GM12878 (cell line): ENCODE measurements around the gene TPST1. TPM values are rescaled to one million over a fixed set of nuclear protein-coding genes. Genes with fewer than 3 reads are reported as not detected.

ENCODE experiments used
- ATAC-seq: fragments of 200-7000 bp; cut with Tn5 transposase; 3 replicates; pipeline ENCODE4 v1.9.1; 2020; ENCODE audit warnings: mild to moderate bottlenecking, moderate library complexity
- BruUV-seq: library from RNA; stranded (reverse); fragments of 400-500 nt; replicated peaks from 2 replicates; lab custom pipeline; 2021; lab: Mats Ljungman, UMichigan
- CTCF ChIA-PET: fragments of 300-600 bp; sonication (Branson Sonifier 250); formaldehyde crosslinking; extraction: SDS; loops from one replicate; lab custom pipeline; 2021; ENCODE audit warnings: inconsistent platforms; lab: Yijun Ruan, JAX
- POLR2A ChIA-PET: fragments of 350-600 bp; formaldehyde crosslinking; extraction: SDS; loops from one replicate; lab custom pipeline; 2021; ENCODE audit warnings: inconsistent platforms; lab: Charles Lee
- RAD21 ChIA-PET: fragments of 300-600 bp; sonication (Branson Sonifier 250); formaldehyde crosslinking; loops from one replicate; lab custom pipeline; 2023; ENCODE audit warnings: antibody characterized with exemption; ENCODE audit not compliant: unreplicated experiment; lab: Charles Lee
- SMC1A ChIA-PET: fragments of 300-600 bp; sonication (Branson Sonifier 250); formaldehyde crosslinking; loops from one replicate; lab custom pipeline; 2023; ENCODE audit not compliant: unreplicated experiment, uncharacterized antibody; lab: Charles Lee
- DNase-seq: peaks from one replicate; pipeline ENCODE4 v3.0.0-alpha.2; 2011; ENCODE audit warnings: low read depth, low spot score
- FAIRE-seq: peaks from 3 replicates; lab custom pipeline; 2011; peaks lifted over from hg19 to GRCh38; lab: Jason Lieb, UNC
- H2AFZ ChIP-seq: 2 replicates; pipeline ENCODE4 v1.6.0; 2011; ENCODE audit warnings: low read depth, low read length, control low read depth; ENCODE audit not compliant: control insufficient read depth
- H3K27ac ChIP-seq: 2 replicates; pipeline ENCODE4 v1.5.1; 2011; ENCODE audit warnings: control low read depth; ENCODE audit not compliant: control insufficient read depth, insufficient read depth
- H3K27me3 ChIP-seq, 2 experiments: replicated peaks in 1 of 2; 2 replicates each; pipeline versions ENCODE4 v1.6.0 to v1.6.1; 2011; ENCODE audit warnings: low read length in 1 of 2; ENCODE audit not compliant: control insufficient read depth in 2 of 2, insufficient read depth in 2 of 2
- H3K36me3 ChIP-seq, 2 experiments: 2 replicates each; pipeline ENCODE4 v1.5.1; 2011; ENCODE audit warnings: low read length in 1 of 2; ENCODE audit not compliant: control insufficient read depth in 2 of 2, insufficient read depth in 2 of 2
- H3K4me1 ChIP-seq: 2 replicates; pipeline ENCODE4 v1.6.1; 2011; ENCODE audit warnings: mild to moderate bottlenecking, low read length, moderate library complexity, mixed read lengths; ENCODE audit not compliant: control insufficient read depth, insufficient read depth
- H3K4me2 ChIP-seq: 2 replicates; pipeline ENCODE4 v1.6.0; 2011; ENCODE audit warnings: control low read depth; ENCODE audit not compliant: control insufficient read depth, insufficient read depth
- H3K4me3 ChIP-seq: fragments of 200-600 bp; sonication (generic); 2 replicates; pipeline ENCODE4 v1.5.1; 2016
- H3K79me2 ChIP-seq: 2 replicates; pipeline ENCODE4 v1.6.0; 2011; ENCODE audit warnings: low read length; ENCODE audit not compliant: control insufficient read depth, insufficient read depth
- H3K9ac ChIP-seq: 2 replicates; pipeline ENCODE4 v1.8.0; 2011; ENCODE audit warnings: low read length, control low read depth, mixed read lengths; ENCODE audit not compliant: control insufficient read depth, insufficient read depth
- H3K9me3 ChIP-seq: replicated peaks from 3 replicates; pipeline ENCODE4 v1.5.1; 2011; ENCODE audit warnings: mild to moderate bottlenecking, low read length; ENCODE audit not compliant: control insufficient read depth, insufficient read depth
- H4K20me1 ChIP-seq: 2 replicates; pipeline ENCODE4 v1.6.0; 2011; ENCODE audit not compliant: control insufficient read depth, insufficient read depth
- IRF3 ChIP-seq: fragments of 450-650 bp; IDR thresholded peaks from 2 replicates; pipeline ENCODE4 v1.6.1; 2014; ENCODE audit warnings: mild to moderate bottlenecking
- MYB ChIP-seq: fragments of 150-350 bp; IDR thresholded peaks from 2 replicates; pipeline ENCODE4 v1.6.1; 2014; ENCODE audit warnings: mild to moderate bottlenecking, low read depth, low read length, borderline replicate concordance
- NBN ChIP-seq: fragments of 450-650 bp; IDR thresholded peaks from 2 replicates; pipeline ENCODE4 v1.6.1; 2016
- NFYB ChIP-seq: IDR thresholded peaks from 2 replicates; pipeline ENCODE4 v1.6.1; 2011; ENCODE audit warnings: low read depth, mild to moderate bottlenecking, low read length, improper control_type of control experiment, moderate library complexity; ENCODE audit not compliant: insufficient read depth
- RAD21 ChIP-seq: IDR thresholded peaks from 2 replicates; pipeline ENCODE4 v1.6.1; 2011; ENCODE audit warnings: mild to moderate bottlenecking, low read depth, low read length, moderate library complexity; ENCODE audit not compliant: insufficient read depth
- RCOR1 ChIP-seq: conservative IDR thresholded peaks from 2 replicates; pipeline ENCODE4 v1.6.1; 2012; ENCODE audit warnings: low read depth, low read length, improper control_type of control experiment
- SIN3A ChIP-seq: IDR thresholded peaks from 2 replicates; pipeline ENCODE4 v1.6.1; 2012; ENCODE audit warnings: low read depth, low read length, improper control_type of control experiment
- TCF7 ChIP-seq: IDR thresholded peaks from 2 replicates; pipeline ENCODE4 v1.6.1; 2014; ENCODE audit warnings: antibody characterized with exemption, borderline replicate concordance
- YY1 ChIP-seq: IDR thresholded peaks from 2 replicates; pipeline ENCODE4 v1.6.1; 2011; ENCODE audit warnings: low read depth, mild to moderate bottlenecking, low read length
- ZNF24 ChIP-seq: fragments of 450-650 bp; IDR thresholded peaks from 2 replicates; pipeline ENCODE4 v1.6.1; 2017; ENCODE audit warnings: antibody characterized with exemption, mild to moderate bottlenecking
- WGBS: methylation state at CpG from one replicate; pipeline ENCODE4 v1.1.6; 2016; ENCODE audit warnings: low lambda C conversion rate; ENCODE audit not compliant: insufficient replicate concordance, insufficient coverage; ENCODE audit errors: missing lambda C conversion rate; 5-methylcytosine and 5-hydroxymethylcytosine counted together
- in situ Hi-C: fragments of 300-500 bp; cut with MboI; formaldehyde crosslinking; loops from 9 replicates; pipeline ENCODE4 v1.14.3; 2018; ENCODE audit warnings: mixed read lengths
- intact Hi-C: fragments of 100-400 bp; cut with micrococcal nuclease; formaldehyde crosslinking; loops from one replicate; pipeline ENCODE4 v1.14.2; 2022; ENCODE audit not compliant: unreplicated experiment
- polyA plus RNA-seq, 11 experiments: library from polyadenylated mRNA; depleted of rRNA in 4 of 11; unstranded in 6 of 11; stranded (reverse) in 5 of 11; fragments of >200 nt; fragmentation: Nextera tagmentation in 4 of 11; fragmentation: Illumina TruSeq in 1 of 11; extraction: Ambion mirVana in 4 of 11; extraction: Trizol in 1 of 11; gene quantifications; 1 replicate in 1 of 11; 2 replicates in 10 of 11; pipeline versions ENCODE4 v1.2.1 to v1.2.3, GENCODE V29; 2011 to 2016; ENCODE audit warnings: inconsistent platforms in 2 of 11, missing spikeins in 2 of 11, low read depth in 1 of 11
- total RNA-seq, 4 experiments: library from RNA; depleted of rRNA in 3 of 4; stranded (reverse); fragments of >200 nt in 3 of 4; fragmentation: Illumina TruSeq in 1 of 4; extraction: Trizol in 1 of 4; gene quantifications; 2 replicates each; pipeline versions ENCODE4 v1.2.1 to v1.2.3, GENCODE V29; 2013 to 2021
- TF ChIP-seq, protein P1 (sequence below): fragments of 450-650 bp; formaldehyde crosslinking; IDR thresholded peaks from 2 replicates; pipeline ENCODE4 v1.4.0; 2020; ENCODE audit warnings: mild to moderate bottlenecking, moderate library complexity
- TF ChIP-seq, protein P2 (sequence below): IDR thresholded peaks from 2 replicates; pipeline ENCODE4 v1.6.1; 2011; ENCODE audit warnings: mild to moderate bottlenecking, low read depth, low read length, moderate library complexity; ENCODE audit not compliant: insufficient replicate concordance
- TF ChIP-seq, protein P3 (sequence below): fragments of 150-350 bp; IDR thresholded peaks from 2 replicates; pipeline ENCODE4 v1.6.1; 2016; ENCODE audit warnings: low read depth, low read length
- TF ChIP-seq, protein P4 (sequence below): IDR thresholded peaks from 2 replicates; pipeline ENCODE4 v1.6.1; 2012; ENCODE audit warnings: low read depth, low read length, improper control_type of control experiment

TPST1 gene
- total and polyA plus RNA-seq, 10 of the 15 experiments (the other 5 are each of a cell fraction or from before 2014, with no cell fraction given): 1.1 to 10.6 (median 7.5) TPM

- TF ChIP-seq, protein P1, sequence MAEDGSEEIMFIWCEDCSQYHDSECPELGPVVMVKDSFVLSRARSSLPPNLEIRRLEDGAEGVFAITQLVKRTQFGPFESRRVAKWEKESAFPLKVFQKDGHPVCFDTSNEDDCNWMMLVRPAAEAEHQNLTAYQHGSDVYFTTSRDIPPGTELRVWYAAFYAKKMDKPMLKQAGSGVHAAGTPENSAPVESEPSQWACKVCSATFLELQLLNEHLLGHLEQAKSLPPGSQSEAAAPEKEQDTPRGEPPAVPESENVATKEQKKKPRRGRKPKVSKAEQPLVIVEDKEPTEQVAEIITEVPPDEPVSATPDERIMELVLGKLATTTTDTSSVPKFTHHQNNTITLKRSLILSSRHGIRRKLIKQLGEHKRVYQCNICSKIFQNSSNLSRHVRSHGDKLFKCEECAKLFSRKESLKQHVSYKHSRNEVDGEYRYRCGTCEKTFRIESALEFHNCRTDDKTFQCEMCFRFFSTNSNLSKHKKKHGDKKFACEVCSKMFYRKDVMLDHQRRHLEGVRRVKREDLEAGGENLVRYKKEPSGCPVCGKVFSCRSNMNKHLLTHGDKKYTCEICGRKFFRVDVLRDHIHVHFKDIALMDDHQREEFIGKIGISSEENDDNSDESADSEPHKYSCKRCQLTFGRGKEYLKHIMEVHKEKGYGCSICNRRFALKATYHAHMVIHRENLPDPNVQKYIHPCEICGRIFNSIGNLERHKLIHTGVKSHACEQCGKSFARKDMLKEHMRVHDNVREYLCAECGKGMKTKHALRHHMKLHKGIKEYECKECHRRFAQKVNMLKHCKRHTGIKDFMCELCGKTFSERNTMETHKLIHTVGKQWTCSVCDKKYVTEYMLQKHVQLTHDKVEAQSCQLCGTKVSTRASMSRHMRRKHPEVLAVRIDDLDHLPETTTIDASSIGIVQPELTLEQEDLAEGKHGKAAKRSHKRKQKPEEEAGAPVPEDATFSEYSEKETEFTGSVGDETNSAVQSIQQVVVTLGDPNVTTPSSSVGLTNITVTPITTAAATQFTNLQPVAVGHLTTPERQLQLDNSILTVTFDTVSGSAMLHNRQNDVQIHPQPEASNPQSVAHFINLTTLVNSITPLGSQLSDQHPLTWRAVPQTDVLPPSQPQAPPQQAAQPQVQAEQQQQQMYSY (CRISPR knock-in tag): no peak
- TF ChIP-seq MYB (no peak), NBN (no peak), RAD21 (no peak)
- TF ChIP-seq, protein P2, sequence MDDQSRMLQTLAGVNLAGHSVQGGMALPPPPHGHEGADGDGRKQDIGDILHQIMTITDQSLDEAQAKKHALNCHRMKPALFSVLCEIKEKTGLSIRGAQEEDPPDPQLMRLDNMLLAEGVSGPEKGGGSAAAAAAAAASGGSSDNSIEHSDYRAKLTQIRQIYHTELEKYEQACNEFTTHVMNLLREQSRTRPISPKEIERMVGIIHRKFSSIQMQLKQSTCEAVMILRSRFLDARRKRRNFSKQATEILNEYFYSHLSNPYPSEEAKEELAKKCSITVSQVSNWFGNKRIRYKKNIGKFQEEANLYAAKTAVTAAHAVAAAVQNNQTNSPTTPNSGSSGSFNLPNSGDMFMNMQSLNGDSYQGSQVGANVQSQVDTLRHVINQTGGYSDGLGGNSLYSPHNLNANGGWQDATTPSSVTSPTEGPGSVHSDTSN: no peak
Observed at GRCh38 chr7:66198469-66198868, 6.7 kb upstream of the TPST1 start (continued).

GRCh38 chr7:66198956-66199355 lies 6.2 kb upstream of the TPST1 start:
- no peaks in the 10 kb centered on the region for H3K27me3 ChIP-seq
- SMC1A ChIA-PET: no interaction called here
- FAIRE-seq (no peak), ATAC-seq (no peak), DNase-seq (no peak)
- no peak overlapping the region for H3K9ac ChIP-seq
- RAD21 ChIA-PET: no interaction called here
- H3K36me3 ChIP-seq: no peaks in the 10 kb centered on the region
- WGBS: 66% methylated on average over 4 of the region's 4 CpGs
- POLR2A ChIA-PET: no interaction called here
- no peaks in the 10 kb centered on the region for H4K20me1 ChIP-seq
- CTCF ChIA-PET: no interaction called here
- no peaks in the 10 kb centered on the region for H3K4me1 ChIP-seq
- no peaks in the 10 kb centered on the region for H3K79me2 ChIP-seq
- intact Hi-C loops (no loop called here), in situ Hi-C loops (no loop called here)
- BruUV-seq: no TSS peak
- H3K4me3 ChIP-seq: no peak overlapping the region
- no peak overlapping the region for H3K27ac ChIP-seq
- no peak overlapping the region for H2AFZ ChIP-seq
- H3K4me2 ChIP-seq: no peak overlapping the region
- no peaks in the 10 kb centered on the region for H3K9me3 ChIP-seq
- TF ChIP-seq ZNF24 (no peak), IRF3 (no peak), YY1 (no peak), RCOR1 (no peak), NFYB (no peak), TCF7 (no peak), SIN3A (no peak)
- TF ChIP-seq, protein P3, sequence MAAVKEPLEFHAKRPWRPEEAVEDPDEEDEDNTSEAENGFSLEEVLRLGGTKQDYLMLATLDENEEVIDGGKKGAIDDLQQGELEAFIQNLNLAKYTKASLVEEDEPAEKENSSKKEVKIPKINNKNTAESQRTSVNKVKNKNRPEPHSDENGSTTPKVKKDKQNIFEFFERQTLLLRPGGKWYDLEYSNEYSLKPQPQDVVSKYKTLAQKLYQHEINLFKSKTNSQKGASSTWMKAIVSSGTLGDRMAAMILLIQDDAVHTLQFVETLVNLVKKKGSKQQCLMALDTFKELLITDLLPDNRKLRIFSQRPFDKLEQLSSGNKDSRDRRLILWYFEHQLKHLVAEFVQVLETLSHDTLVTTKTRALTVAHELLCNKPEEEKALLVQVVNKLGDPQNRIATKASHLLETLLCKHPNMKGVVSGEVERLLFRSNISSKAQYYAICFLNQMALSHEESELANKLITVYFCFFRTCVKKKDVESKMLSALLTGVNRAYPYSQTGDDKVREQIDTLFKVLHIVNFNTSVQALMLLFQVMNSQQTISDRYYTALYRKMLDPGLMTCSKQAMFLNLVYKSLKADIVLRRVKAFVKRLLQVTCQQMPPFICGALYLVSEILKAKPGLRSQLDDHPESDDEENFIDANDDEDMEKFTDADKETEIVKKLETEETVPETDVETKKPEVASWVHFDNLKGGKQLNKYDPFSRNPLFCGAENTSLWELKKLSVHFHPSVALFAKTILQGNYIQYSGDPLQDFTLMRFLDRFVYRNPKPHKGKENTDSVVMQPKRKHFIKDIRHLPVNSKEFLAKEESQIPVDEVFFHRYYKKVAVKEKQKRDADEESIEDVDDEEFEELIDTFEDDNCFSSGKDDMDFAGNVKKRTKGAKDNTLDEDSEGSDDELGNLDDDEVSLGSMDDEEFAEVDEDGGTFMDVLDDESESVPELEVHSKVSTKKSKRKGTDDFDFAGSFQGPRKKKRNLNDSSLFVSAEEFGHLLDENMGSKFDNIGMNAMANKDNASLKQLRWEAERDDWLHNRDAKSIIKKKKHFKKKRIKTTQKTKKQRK: no peak
- TF ChIP-seq, protein P4, sequence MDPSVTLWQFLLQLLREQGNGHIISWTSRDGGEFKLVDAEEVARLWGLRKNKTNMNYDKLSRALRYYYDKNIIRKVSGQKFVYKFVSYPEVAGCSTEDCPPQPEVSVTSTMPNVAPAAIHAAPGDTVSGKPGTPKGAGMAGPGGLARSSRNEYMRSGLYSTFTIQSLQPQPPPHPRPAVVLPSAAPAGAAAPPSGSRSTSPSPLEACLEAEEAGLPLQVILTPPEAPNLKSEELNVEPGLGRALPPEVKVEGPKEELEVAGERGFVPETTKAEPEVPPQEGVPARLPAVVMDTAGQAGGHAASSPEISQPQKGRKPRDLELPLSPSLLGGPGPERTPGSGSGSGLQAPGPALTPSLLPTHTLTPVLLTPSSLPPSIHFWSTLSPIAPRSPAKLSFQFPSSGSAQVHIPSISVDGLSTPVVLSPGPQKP: no peak
